Left cardiac atrium (tissue), 4 donors: Measurements from ENCODE around the gene LRRC73. TPM values are rescaled to one million over a fixed set of nuclear protein-coding genes. Genes with fewer than 3 reads are reported as not detected.
"Not testable (repeated sequence)": the region's sequence is repeated elsewhere in the genome, so short reads cannot be mapped to it uniquely, and the experiment has no call there.

ENCODE experiments used
- ATAC-seq, 2 donors: fragments of 200-7000 bp; cut with Tn5 transposase; one replicate each; pipeline ENCODE4 v1.9.1; 2020; ENCODE audit warnings: mild to moderate bottlenecking in 2 of 2, moderate library complexity in 2 of 2
- DNase-seq: peaks from one replicate; pipeline ENCODE4 v3.0.0-alpha.2; 2020
- intact Hi-C, 2 donors: fragments of 100-400 bp; cut with DNase I; formaldehyde crosslinking; loops; one replicate each; pipeline versions ENCODE4 v1.14.1 to v1.15.1; 2022 to 2023
- total RNA-seq, 2 donors: library from RNA; stranded (reverse); fragmentation: NEBNext Ultra II Directional; extraction: Animal tissue kit (Norgen Biotek cat#: 25700); gene quantifications; one replicate each; pipeline ENCODE4 v1.2.1, GENCODE V29; 2021
- donor health status: DM: no; HTN: yes; CAD: no.
- donor health status: DM: no; HTN: yes; CAD: no; lungs with severe emphysema.
- donor health status: DM: yes; HTN: yes; CAD: no.
- donor health status: Dilated cardiomyopathy.

LRRC73 gene
- total RNA-seq, 2 donors from 2014 or later = 0.50 to 1.2 TPM

DNA sequence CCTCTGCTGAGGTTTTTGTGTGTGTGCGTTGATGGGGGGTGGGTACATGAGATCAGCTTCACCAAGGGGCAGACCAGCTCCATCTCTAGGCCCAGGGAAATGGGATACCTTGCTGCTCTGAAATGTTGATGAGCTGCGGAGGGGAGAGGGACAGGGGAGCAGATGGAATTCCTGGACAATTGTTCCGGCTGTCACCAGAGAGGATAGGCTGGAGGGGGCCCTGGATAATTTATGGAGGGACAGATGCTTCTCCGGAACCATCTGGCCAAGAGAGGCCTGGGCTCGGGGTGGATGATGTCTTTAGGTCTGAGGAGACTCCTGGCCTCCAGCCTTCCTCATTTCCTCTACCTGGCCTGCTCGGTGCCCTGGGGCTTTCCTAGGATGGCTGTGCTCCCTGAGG, 34.6 kb downstream of the LRRC73 start:
- DNase-seq = no peak
- ATAC-seq = no peak
- intact Hi-C loops = no loop called here

DNA sequence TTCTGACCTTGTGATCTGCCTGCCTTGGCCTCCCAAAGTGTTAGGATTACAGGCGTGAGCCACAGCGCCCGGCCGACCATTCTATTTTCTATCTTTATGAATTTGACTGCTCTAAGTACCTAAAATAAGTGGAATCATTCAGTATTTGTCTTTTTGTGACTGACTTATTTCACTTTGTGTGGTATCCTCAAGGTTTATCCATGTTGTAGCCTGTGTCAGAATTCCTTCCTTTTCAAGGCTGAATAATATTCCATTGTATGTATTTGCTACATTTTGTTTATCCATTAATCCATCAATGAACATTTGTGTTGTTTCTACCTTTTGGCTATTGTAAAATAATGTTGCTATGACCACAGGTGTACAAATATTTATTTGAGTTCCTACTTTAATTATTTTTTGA, 37.6 kb downstream of the LRRC73 start:
- intact Hi-C loops = no loop called here
- ATAC-seq (no peak), DNase-seq (no peak)

- no peak for ATAC-seq
- no peak for DNase-seq
- intact Hi-C loops = no loop called here
These were observed 38.7 kb downstream of the LRRC73 start for GRCh38 chr6:43471399-43471798.

- intact Hi-C loops = no loop called here
- ATAC-seq = no peak
These were observed 40.2 kb downstream of the LRRC73 start for GRCh38 chr6:43469947-43470346.

GRCh38 chr6:43468748-43469681, 41.1 kb downstream of the LRRC73 start:
- ATAC-seq (peak; percentile 74 to 80), DNase-seq (no peak)
- intact Hi-C loops = no loop called here

More at GRCh38 chr6:43469947-43470346, 40.2 kb downstream of the LRRC73 start:
- no peak for DNase-seq

- intact Hi-C loops = no loop called here
- peak; percentile 49 to 74 for ATAC-seq
- no peak for DNase-seq
These were observed 41.9 kb downstream of the LRRC73 start for GRCh38 chr6:43468240-43468639.

GRCh38 chr6:43467752-43468151, 42.4 kb downstream of the LRRC73 start:
- intact Hi-C loops = no loop called here
- DNase-seq (no peak), ATAC-seq (peak in 1 of 2 donors; percentile 23)

DNA sequence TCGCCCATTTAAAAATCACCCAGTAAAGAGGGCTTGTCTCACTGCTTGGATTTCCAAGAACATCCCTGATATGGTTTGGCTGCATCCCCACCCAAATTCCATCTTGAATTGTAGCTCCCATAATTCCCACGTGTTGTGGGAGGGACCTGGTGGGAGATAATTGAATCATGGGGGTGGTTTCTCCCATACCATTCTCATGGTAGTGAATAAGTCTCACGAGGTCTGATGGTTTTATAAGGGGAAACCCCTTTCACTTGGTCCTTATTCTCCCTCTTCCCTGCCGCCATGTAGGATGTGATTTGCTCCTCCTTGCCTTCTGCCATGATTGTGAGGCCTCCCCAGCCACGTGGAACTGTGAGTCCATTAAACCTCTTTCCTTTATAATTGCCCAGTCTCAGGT, 42.9 kb downstream of the LRRC73 start:
- DNase-seq, ATAC-seq, intact Hi-C loops: not testable (repeated sequence)

GRCh38 chr6:43465948-43466347, 44.2 kb downstream of the LRRC73 start:
- intact Hi-C loops = no loop called here
- DNase-seq = no peak
- no peak for ATAC-seq

DNA sequence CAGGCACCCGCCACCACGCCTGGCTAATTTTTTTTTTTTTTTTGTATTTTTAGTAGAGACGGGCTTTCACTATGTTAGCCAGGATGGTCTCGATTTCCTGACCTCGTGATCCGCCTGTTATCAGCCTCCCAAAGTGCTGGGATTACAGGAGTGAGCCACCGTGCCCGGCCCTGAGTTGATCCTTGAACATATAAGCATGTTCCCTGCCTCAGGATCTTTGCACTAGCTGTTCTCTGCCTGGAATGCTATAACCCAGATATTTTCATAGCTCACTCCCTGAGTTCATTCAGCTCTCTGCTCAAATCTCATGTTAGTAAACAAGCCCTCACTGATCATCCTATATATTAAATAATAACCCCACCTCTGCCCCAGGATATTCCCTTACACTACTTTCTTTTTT, 45.8 kb downstream of the LRRC73 start:
- ATAC-seq = no peak
- intact Hi-C loops = no loop called here
- no peak for DNase-seq

- intact Hi-C loops = no loop called here
- ATAC-seq (no peak), DNase-seq (no peak)
These were observed 48.2 kb downstream of the LRRC73 start for GRCh38 chr6:43461936-43462335.

DNA sequence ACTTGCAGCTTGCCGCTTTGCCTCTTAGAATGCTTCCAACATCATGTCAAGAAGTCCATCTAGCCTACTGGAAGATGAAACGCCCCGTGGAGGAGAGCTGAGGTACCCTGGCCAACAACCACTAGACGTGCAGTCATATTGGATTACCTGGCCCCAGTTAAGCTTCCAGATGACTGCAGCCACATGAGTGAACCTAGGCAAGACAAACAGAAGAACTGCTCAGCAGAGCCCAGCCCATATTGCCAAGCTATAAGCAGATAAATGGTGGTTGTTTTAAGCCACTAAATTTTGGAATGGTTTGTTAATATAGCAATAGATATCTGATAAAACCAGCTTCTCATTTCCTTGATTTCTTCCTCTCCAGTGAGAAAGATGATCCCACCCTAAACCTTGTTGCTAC, 50.1 kb downstream of the LRRC73 start:
- ATAC-seq (no peak), DNase-seq (no peak)
- intact Hi-C loops = no loop called here

DNA sequence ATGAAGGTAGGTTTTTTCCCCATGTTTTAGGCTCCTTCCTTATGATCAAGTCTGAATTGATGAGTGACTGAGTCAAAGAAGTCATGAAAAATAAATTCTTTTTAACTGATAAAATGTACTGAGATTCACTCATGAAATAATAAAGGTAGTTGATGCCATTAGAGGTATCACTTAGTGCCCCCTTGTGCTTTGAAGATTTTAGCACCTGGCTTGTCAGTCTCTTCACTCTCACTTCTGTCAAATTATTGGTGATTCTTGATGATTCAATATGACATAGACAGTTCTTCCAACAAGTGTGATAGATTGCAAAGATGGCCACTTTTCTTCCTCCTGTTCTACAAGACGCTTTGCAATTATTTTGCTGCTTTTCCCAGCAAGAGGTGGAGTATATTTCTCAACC, 50.6 kb downstream of the LRRC73 start:
- intact Hi-C loops = no loop called here

GRCh38 chr6:43458154-43458553, 52.0 kb downstream of the LRRC73 start:
- intact Hi-C loops, ATAC-seq, DNase-seq: not testable (repeated sequence)

More for the DNA sequence above, 50.6 kb downstream of the LRRC73 start:
- ATAC-seq (no peak), DNase-seq (no peak)

DNA sequence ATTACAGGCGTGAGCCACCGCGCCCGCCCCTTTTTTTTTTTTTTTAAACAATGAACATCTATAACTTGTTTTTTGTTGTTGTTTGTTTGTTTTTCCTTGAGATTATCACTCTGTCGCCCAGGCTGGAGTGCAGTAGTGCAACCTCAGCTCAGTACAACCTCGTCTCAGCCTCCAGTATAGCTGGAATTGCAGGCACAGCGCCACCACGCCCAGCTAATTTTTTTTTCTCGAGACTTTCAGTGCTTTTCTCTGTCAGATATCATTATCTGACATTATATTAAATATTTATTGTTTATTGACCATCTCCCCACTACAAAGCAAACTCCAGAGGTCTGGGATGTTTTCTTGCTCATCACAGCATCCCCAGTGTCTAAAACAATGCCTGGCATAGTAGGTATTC, 52.5 kb downstream of the LRRC73 start:
- intact Hi-C loops = no loop called here
- ATAC-seq (no peak), DNase-seq (no peak)

Other genes with a start within 250 kb of the LRRC73 start
- not detected for gene SLC22A7, start 212.1 kb downstream of the LRRC73 start, total RNA-seq
- gene CRIP3, start 201.5 kb downstream of the LRRC73 start, total RNA-seq = 1 to 10 TPM in 1 of 2 donors, under 1 TPM in 1; 0.85 to 1.5 TPM
- 10 to 100 TPM in 1 of 2 donors, 1 to 10 TPM in 1; 9.8 to 10.0 TPM for gene ZNF318, start 140.7 kb downstream of the LRRC73 start, total RNA-seq
- 10 to 100 TPM; 12.5 to 13.7 TPM for gene ABCC10, start 82.8 kb downstream of the LRRC73 start, total RNA-seq
- gene DLK2, start 54.8 kb downstream of the LRRC73 start, total RNA-seq = under 1 TPM in 1 of 2 donors, not detected in 1; 0.68 TPM
- 10 to 100 TPM; 17.4 to 18.3 TPM for gene TJAP1, start 32.8 kb downstream of the LRRC73 start, total RNA-seq
- 10 to 100 TPM; 64.4 to 73.5 TPM for gene YIPF3, start 6.6 kb upstream of the LRRC73 start, total RNA-seq
- 10 to 100 TPM; 17.8 to 28.3 TPM for gene POLR1C, start 6.7 kb upstream of the LRRC73 start, total RNA-seq
- gene XPO5, start 65.7 kb upstream of the LRRC73 start, total RNA-seq = 10 to 100 TPM; 13.3 to 19.9 TPM
- 1 to 10 TPM; 7.0 to 8.1 TPM for gene POLH, start 65.8 kb upstream of the LRRC73 start, total RNA-seq
- gene GTPBP2, start 118.9 kb upstream of the LRRC73 start, total RNA-seq = 10 to 100 TPM; 24.2 to 31.9 TPM
- gene MAD2L1BP, start 125.5 kb upstream of the LRRC73 start, total RNA-seq = 10 to 100 TPM; 21.4 to 32.3 TPM
- gene RSPH9, start 134.7 kb upstream of the LRRC73 start, total RNA-seq = under 1 TPM; 0.21 to 0.24 TPM
- 10 to 100 TPM; 34.8 to 36.5 TPM for gene MRPS18A, start 177.4 kb upstream of the LRRC73 start, total RNA-seq